Measurements from ENCODE around the gene ELAVL1. TPM values are rescaled to one million over a fixed set of nuclear protein-coding genes. Genes with fewer than 3 reads are reported as not detected.

Gene ELAVL1
- total and polyA plus RNA-seq, 2 of the 13 experiments (the other 11 are each of a cell fraction or from before 2014, with no cell fraction given): 27.9 to 38.4 TPM

DNA sequence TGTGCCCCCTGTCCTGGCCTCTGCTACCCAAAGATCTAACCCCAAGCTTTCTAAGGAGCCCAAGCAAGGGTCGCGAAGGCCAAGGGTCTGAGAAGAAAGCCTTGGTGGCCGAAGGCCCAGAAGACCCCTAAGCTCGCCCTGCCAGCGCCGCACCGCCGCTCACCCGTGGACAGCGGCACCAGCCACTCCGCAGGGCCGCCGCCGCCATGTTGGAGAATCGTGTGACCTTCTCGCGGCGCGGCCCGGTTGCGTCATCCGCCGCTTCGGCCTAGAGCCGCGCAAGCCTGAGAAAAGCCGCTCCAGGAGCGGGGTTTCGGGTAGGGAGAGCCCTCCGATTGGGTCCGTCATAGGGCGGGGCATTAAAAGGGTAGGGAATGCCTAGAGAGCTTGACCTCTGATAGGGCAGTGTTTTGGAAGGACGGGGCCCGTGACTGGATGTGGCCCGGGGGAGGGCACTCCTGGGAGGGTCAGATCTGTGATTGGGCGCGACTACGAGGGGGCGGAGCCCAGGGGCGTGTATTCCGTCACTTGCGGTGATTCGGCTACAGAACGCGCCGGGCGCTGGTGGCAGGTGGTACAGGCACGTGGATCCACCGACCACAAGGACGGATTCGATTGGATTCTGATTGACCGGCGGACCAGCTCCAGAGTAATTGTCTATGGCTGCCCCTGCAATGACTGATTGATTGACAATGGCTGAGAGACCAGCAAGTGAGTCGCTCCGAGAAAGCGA is 61.8 kb downstream of the ELAVL1 start, which contains the start of gene TIMM44 (continued):
- no peak for TF ChIP-seq DNMT3B (CRISPR knock-in tag; conservative IDR thresholded peaks at IDR 0.05)
- TF ChIP-seq MEIS2 (CRISPR knock-in tag; IDR thresholded peaks at IDR 0.05): peak; percentile 49; the same call in 1 of the 2 replicates
- peak; percentile 47; the same call in 1 of the 2 replicates for TF ChIP-seq PAX8 (CRISPR knock-in tag; IDR thresholded peaks at IDR 0.05; ENCODE audit: borderline replicate concordance)
- no peak for TF ChIP-seq SATB2 (CRISPR knock-in tag; IDR thresholded peaks at IDR 0.05)
- TF ChIP-seq, protein P1, sequence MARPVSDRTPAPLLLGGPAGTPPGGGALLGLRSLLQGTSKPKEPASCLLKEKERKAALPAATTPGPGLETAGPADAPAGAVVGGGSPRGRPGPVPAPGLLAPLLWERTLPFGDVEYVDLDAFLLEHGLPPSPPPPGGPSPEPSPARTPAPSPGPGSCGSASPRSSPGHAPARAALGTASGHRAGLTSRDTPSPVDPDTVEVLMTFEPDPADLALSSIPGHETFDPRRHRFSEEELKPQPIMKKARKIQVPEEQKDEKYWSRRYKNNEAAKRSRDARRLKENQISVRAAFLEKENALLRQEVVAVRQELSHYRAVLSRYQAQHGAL (CRISPR knock-in tag; IDR thresholded peaks at IDR 0.05; ENCODE audit: not compliant biosample characterization): no peak
- TF ChIP-seq ZNF124 (CRISPR knock-in tag; IDR thresholded peaks at IDR 0.05): peak; percentile 58; the same call in 1 of the 2 replicates
- TF ChIP-seq, protein P2, sequence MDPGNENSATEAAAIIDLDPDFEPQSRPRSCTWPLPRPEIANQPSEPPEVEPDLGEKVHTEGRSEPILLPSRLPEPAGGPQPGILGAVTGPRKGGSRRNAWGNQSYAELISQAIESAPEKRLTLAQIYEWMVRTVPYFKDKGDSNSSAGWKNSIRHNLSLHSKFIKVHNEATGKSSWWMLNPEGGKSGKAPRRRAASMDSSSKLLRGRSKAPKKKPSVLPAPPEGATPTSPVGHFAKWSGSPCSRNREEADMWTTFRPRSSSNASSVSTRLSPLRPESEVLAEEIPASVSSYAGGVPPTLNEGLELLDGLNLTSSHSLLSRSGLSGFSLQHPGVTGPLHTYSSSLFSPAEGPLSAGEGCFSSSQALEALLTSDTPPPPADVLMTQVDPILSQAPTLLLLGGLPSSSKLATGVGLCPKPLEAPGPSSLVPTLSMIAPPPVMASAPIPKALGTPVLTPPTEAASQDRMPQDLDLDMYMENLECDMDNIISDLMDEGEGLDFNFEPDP (CRISPR knock-in tag; conservative IDR thresholded peaks at IDR 0.05): no peak
- no peak for TF ChIP-seq ZNF703 (CRISPR knock-in tag; IDR thresholded peaks at IDR 0.05; ENCODE audit: borderline replicate concordance)
- peak; percentile 52 for TF ChIP-seq NR2F6 (IDR thresholded peaks at IDR 0.05)
- peak; percentile 79 for TF ChIP-seq NR2F6 (CRISPR knock-in tag; IDR thresholded peaks at IDR 0.05)
- TF ChIP-seq NR3C1 (CRISPR knock-in tag; IDR thresholded peaks at IDR 0.05): no peak
- TF ChIP-seq PPARG (CRISPR knock-in tag; conservative IDR thresholded peaks at IDR 0.05): no peak
- no peak for TF ChIP-seq PRPF4 (IDR thresholded peaks at IDR 0.05; ENCODE audit: low read depth, low read length, poor library complexity, severe bottlenecking)
- TF ChIP-seq REPIN1 (CRISPR knock-in tag; IDR thresholded peaks at IDR 0.05; ENCODE audit: borderline replicate concordance, low read depth): peak; percentile 93; the same call in 1 of the 2 replicates
- peak; percentile 95 for TF ChIP-seq ZFX (CRISPR knock-in tag; IDR thresholded peaks at IDR 0.05; ENCODE audit: low read depth)
- TF ChIP-seq MTF2 (CRISPR knock-in tag; IDR thresholded peaks at IDR 0.05; ENCODE audit: borderline replicate concordance): no peak
- TF ChIP-seq, protein P3, sequence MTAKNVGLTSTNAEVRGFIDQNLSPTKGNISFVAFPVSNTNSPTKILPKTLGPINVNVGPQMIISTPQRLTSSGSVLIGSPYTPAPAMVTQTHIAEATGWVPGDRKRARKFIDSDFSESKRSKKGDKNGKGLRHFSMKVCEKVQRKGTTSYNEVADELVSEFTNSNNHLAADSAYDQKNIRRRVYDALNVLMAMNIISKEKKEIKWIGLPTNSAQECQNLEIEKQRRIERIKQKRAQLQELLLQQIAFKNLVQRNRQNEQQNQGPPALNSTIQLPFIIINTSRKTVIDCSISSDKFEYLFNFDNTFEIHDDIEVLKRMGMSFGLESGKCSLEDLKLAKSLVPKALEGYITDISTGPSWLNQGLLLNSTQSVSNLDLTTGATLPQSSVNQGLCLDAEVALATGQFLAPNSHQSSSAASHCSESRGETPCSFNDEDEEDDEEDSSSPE (CRISPR knock-in tag; IDR thresholded peaks at IDR 0.05): peak; percentile 74
- no peak; the same call in 1 of the 2 replicates for TF ChIP-seq CAMTA2 (CRISPR knock-in tag; IDR thresholded peaks at IDR 0.05; ENCODE audit: borderline replicate concordance)
- TF ChIP-seq, protein P4, sequence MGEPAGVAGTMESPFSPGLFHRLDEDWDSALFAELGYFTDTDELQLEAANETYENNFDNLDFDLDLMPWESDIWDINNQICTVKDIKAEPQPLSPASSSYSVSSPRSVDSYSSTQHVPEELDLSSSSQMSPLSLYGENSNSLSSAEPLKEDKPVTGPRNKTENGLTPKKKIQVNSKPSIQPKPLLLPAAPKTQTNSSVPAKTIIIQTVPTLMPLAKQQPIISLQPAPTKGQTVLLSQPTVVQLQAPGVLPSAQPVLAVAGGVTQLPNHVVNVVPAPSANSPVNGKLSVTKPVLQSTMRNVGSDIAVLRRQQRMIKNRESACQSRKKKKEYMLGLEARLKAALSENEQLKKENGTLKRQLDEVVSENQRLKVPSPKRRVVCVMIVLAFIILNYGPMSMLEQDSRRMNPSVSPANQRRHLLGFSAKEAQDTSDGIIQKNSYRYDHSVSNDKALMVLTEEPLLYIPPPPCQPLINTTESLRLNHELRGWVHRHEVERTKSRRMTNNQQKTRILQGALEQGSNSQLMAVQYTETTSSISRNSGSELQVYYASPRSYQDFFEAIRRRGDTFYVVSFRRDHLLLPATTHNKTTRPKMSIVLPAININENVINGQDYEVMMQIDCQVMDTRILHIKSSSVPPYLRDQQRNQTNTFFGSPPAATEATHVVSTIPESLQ (CRISPR knock-in tag; conservative IDR thresholded peaks at IDR 0.05): no peak
- peak; percentile 86 for TF ChIP-seq GABPB1 (CRISPR knock-in tag; IDR thresholded peaks at IDR 0.05)
- TF ChIP-seq, protein P5, sequence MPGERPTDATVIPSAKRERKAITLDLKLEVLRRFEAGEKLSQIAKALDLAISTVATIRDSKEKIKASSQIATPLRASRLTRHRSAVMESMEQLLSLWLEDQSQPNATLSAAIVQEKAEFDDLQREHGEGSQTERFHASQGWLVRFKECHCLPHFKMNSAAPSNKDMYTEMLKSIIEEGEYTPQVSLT (CRISPR knock-in tag; IDR thresholded peaks at IDR 0.05; ENCODE audit: borderline replicate concordance, low read depth): no peak
- TF ChIP-seq ZNF460 (CRISPR knock-in tag; IDR thresholded peaks at IDR 0.05; ENCODE audit: borderline replicate concordance): no peak; the same call in 1 of the 2 replicates
- TF ChIP-seq AKAP8 (CRISPR knock-in tag; IDR thresholded peaks at IDR 0.05): peak; percentile 65; the same call in 1 of the 2 replicates
- TF ChIP-seq SMAD3 (CRISPR knock-in tag; IDR thresholded peaks at IDR 0.05): peak; percentile 73
- TF ChIP-seq NR2C2 (CRISPR knock-in tag; IDR thresholded peaks at IDR 0.05; ENCODE audit: borderline replicate concordance): peak; percentile 83
